ENCODE data around the gene GLS2. TPM values are rescaled to one million over a fixed set of nuclear protein-coding genes. Genes with fewer than 3 reads are reported as not detected.
"Not testable (repeated sequence)": the region's sequence is repeated elsewhere in the genome, so short reads cannot be mapped to it uniquely, and the experiment has no call there.

The GLS2 gene
- total and polyA plus RNA-seq, 10 of the 15 experiments (the other 5 are each of a cell fraction or from before 2014, with no cell fraction given), result 0.64 to 6.4 (median 3.3) TPM

GRCh38 chr12:56510786-56511185, 22.8 kb upstream of the GLS2 start:
- Histone ChIP-seq H3K27me3 (replicated peaks in 1 of 2; ENCODE audit: control insufficient read depth in 2 of 2, insufficient read depth in 2 of 2, low read length in 1 of 2) (no peaks in the 10 kb centered on the region), H3K4me2 (ENCODE audit: control insufficient read depth, insufficient read depth) (no peak overlapping the region), H3K9me3 (replicated peaks; ENCODE audit: control insufficient read depth, insufficient read depth, low read length) (no peaks in the 10 kb centered on the region), H3K27ac (ENCODE audit: control insufficient read depth, insufficient read depth) (no peak overlapping the region), H3K9ac (ENCODE audit: control insufficient read depth, insufficient read depth, low read length) (no peak overlapping the region), H3K36me3 (ENCODE audit: control insufficient read depth in 2 of 2, insufficient read depth in 2 of 2, low read length in 1 of 2) (no peaks in the 10 kb centered on the region), H3K4me1 (ENCODE audit: control insufficient read depth, insufficient read depth, low read length) (no peaks in the 10 kb centered on the region), H3K4me3 (no peak overlapping the region), H3K79me2 (ENCODE audit: control insufficient read depth, insufficient read depth, low read length) (no peaks in the 10 kb centered on the region), H4K20me1 (ENCODE audit: control insufficient read depth, insufficient read depth) (no peaks in the 10 kb centered on the region), H2AFZ (ENCODE audit: control insufficient read depth, low read depth, low read length) (no peak overlapping the region)
- POLR2A ChIA-PET, result interaction anchor here (0.7 kb wide), 1 partner anchor 879 kb away, joined by 3 read pairs; no protein-coding TSS in a partner anchor
- CTCF ChIA-PET, result interaction anchor here (0.9 to 2.3 kb wide), 4 partner anchors 52 to 83 kb away, joined by 3 to 7 read pairs (median 6); no protein-coding TSS in a partner anchor
- BruUV-seq (replicated peaks), result no TSS peak
- SMC1A ChIA-PET (ENCODE audit: uncharacterized antibody, unreplicated experiment), result interaction anchor here (1.0 to 4.6 kb wide), 2 partner anchors 10 to 125 kb away, joined by 3 to 41 read pairs; no protein-coding TSS in a partner anchor
- in situ Hi-C loops (cut with MboI), result no loop called here
- no peak for TF ChIP-seq HDAC6 (IDR thresholded peaks at IDR 0.05; ENCODE audit: unreplicated experiment)
- TF ChIP-seq PML (IDR thresholded peaks at IDR 0.05; ENCODE audit: low read length), result no peak
- TF ChIP-seq CHD1 (IDR thresholded peaks at IDR 0.05; ENCODE audit: low read depth, low read length), result no peak
- TF ChIP-seq CBFB (IDR thresholded peaks at IDR 0.05; ENCODE audit: low read depth), result no peak
- TF ChIP-seq ZNF384 (IDR thresholded peaks at IDR 0.05; ENCODE audit: borderline replicate concordance, low read depth, low read length), result no peak
- no peak for TF ChIP-seq YBX1 (IDR thresholded peaks at IDR 0.05)
- TF ChIP-seq TCF3 (IDR thresholded peaks at IDR 0.05; ENCODE audit: borderline replicate concordance, insufficient read depth, low read depth, low read length), result no peak
- TF ChIP-seq TAF1 (IDR thresholded peaks at IDR 0.05; ENCODE audit: borderline replicate concordance, low read depth, low read length), result no peak
- TF ChIP-seq MXI1 (IDR thresholded peaks at IDR 0.05; ENCODE audit: low read depth, low read length), result no peak
- no peak for TF ChIP-seq BRCA1 (IDR thresholded peaks at IDR 0.05; ENCODE audit: low read depth, low read length)
- no peak for TF ChIP-seq SREBF1 (IDR thresholded peaks at IDR 0.05; ENCODE audit: low read length)
- no peak for TF ChIP-seq CEBPB (IDR thresholded peaks at IDR 0.05; ENCODE audit: borderline replicate concordance in 1 of 2, low read depth in 2 of 2, low read length in 2 of 2)
- no peak for TF ChIP-seq PBX3 (IDR thresholded peaks at IDR 0.05; ENCODE audit: insufficient replicate concordance, low read depth, low read length)
- no peak for DNase-seq (ENCODE audit: low read depth, low spot score)
- intact Hi-C loops (cut with micrococcal nuclease; ENCODE audit: unreplicated experiment), result no loop called here
- RAD21 ChIA-PET (ENCODE audit: unreplicated experiment), result interaction anchor here (0.6 kb wide), 1 partner anchor 62 kb away, joined by 3 read pairs; no protein-coding TSS in a partner anchor
- no peak for FAIRE-seq
- 80% methylated on average over 16 of the region's 16 CpGs for WGBS (ENCODE audit: insufficient coverage, insufficient replicate concordance, low lambda C conversion rate, missing lambda C conversion rate)
- ATAC-seq, result no peak

DNA sequence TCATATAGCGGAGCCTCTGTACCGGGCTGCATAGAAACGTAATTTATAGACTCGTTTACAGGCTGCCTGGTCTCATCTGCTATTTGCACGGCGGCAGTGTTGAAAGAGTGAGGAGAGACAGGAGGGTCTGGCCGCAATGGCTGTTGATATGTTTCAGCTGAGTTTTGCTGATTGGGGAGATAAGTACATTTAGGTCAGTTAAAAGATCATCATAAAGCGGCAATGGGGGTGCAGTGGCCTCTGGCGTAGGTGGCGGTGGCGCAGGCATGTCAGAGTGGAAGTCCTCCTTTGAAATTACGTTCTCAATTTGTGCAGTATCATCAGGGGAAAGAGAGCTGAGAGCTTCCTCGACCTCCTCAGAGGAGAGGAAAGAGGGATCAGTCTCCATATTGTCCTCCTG, 11.9 kb upstream of the GLS2 start:
- intact Hi-C loops (cut with micrococcal nuclease; ENCODE audit: unreplicated experiment), result loop anchor here (2.0 kb wide), 1 partner anchor 307 kb away; no protein-coding TSS in a partner anchor

More for the DNA sequence above, 11.9 kb upstream of the GLS2 start:
- H4K20me1 ChIP-seq (ENCODE audit: control insufficient read depth, insufficient read depth); H2AFZ ChIP-seq (ENCODE audit: control insufficient read depth, low read depth, low read length); H3K4me3 ChIP-seq; H3K27ac ChIP-seq (ENCODE audit: control insufficient read depth, insufficient read depth); SMC1A ChIA-PET (ENCODE audit: uncharacterized antibody, unreplicated experiment); H3K4me1 ChIP-seq (ENCODE audit: control insufficient read depth, insufficient read depth, low read length); FAIRE-seq; RAD21 ChIA-PET (ENCODE audit: unreplicated experiment); H3K4me2 ChIP-seq (ENCODE audit: control insufficient read depth, insufficient read depth); H3K79me2 ChIP-seq (ENCODE audit: control insufficient read depth, insufficient read depth, low read length); in situ Hi-C loops (cut with MboI); BruUV-seq (replicated peaks); H3K36me3 ChIP-seq (ENCODE audit: control insufficient read depth in 2 of 2, insufficient read depth in 2 of 2, low read length in 1 of 2); H3K27me3 ChIP-seq (replicated peaks in 1 of 2; ENCODE audit: control insufficient read depth in 2 of 2, insufficient read depth in 2 of 2, low read length in 1 of 2); POLR2A ChIA-PET; H3K9ac ChIP-seq (ENCODE audit: control insufficient read depth, insufficient read depth, low read length); DNase-seq (ENCODE audit: low read depth, low spot score); ATAC-seq; H3K9me3 ChIP-seq (replicated peaks; ENCODE audit: control insufficient read depth, insufficient read depth, low read length): not testable (repeated sequence)
- WGBS (ENCODE audit: insufficient coverage, insufficient replicate concordance, low lambda C conversion rate, missing lambda C conversion rate), result 68% methylated on average over 13 of the region's 13 CpGs
- CTCF ChIA-PET, result interaction anchor here (0.6 kb wide), 1 partner anchor 656 kb away, joined by 4 read pairs; no protein-coding TSS in a partner anchor

Measured in GM12878 (cell line).